ENCODE data around the gene CLECL1. TPM values are rescaled to one million over a fixed set of nuclear protein-coding genes. Genes with fewer than 3 reads are reported as not detected.
A peak's percentile ranks its signal among the peaks of the same experiment; 100 is the strongest.

Gene CLECL1
- total RNA-seq: not detected in 2 replicates
- not detected in 2 replicates for polyA plus RNA-seq
- polyA plus RNA-seq (2011; cell fraction: cytosol; rRNA removed): not detected in 2 replicates
- not detected in 2 replicates for polyA plus RNA-seq (2011; cell fraction: nucleus; rRNA removed)
- polyA plus RNA-seq (2012): not detected in 2 replicates
- not detected in 2 replicates for polyA minus RNA-seq
- not detected for polyA minus RNA-seq (2011; cell fraction: cytosol; rRNA and poly(A)+ RNA removed)
- polyA minus RNA-seq (2011; cell fraction: nucleus; rRNA and poly(A)+ RNA removed): not detected in 2 replicates
- not detected for Bru-seq, nascent RNA
- not detected for BruChase-seq, experiment 1, labeled RNA remaining after a 6-hour chase
- percentile 6 among the genes with signal in this experiment for BruChase-seq, experiment 2, labeled RNA remaining after a 2-hour chase
- long read RNA-seq: 0 reads

DNA sequence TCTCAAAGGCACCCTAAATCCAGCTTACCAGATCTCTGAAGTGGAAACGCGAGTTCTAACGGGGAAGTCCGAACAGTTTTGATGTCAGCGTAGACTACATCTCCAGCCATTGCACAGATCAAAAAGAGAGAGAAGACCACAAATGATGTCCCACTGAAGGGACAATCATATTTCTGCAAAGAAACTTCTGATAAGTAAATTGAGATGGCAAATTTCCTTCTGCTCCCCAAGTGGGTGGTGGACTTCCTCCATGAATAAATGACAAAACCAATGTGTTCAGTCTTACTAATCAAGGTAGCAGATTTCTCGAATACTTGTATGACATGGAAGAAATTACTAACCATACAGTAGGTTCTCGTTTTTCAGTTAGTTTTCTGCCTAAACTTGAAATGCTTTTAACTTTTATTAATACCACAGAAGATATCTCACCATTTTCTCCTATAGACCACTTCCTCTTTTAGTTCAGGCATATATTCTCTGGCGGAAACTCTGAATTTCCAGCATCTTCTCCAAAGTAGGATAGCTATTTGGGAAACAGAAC lies at the start of gene CLECL1:
CLECL1 (minus strand) TSS at position 177 of the 541 bp plus-strand sequence.
- dilution Hi-C loops (cut with MboI; ENCODE audit: extremely low pct_ligation_motif_present, low sequenced_read_pairs) (no loop called here), intact Hi-C loops (cut with micrococcal nuclease) (no loop called here)
- Histone ChIP-seq H3K9ac (replicated peaks; ENCODE audit: extremely low read depth, insufficient read depth, low read length) (no peak within 1 kb of the TSS), H2AFZ (ENCODE audit: low read depth, low read length) (no peak within 1 kb of the TSS), H3K4me3 (replicated peaks in 1 of 3; ENCODE audit: insufficient read depth in 1 of 3, low read depth in 1 of 3, low read length in 3 of 3) (no peak within 1 kb of the TSS), H4K20me1 (replicated peaks; ENCODE audit: control insufficient read depth, extremely low read depth, insufficient read depth, low read length) (no peaks in the 10 kb centered on the region), H3K9me3 (replicated peaks; ENCODE audit: control insufficient read depth, insufficient read depth, low read length) (no peaks in the 10 kb centered on the region), H3K27ac (ENCODE audit: insufficient read depth, low read depth, low read length) (no peak within 1 kb of the TSS), H3K4me2 (ENCODE audit: insufficient read depth, low read length) (no peak within 1 kb of the TSS), H3K36me3 (ENCODE audit: control insufficient read depth in 2 of 2, extremely low read depth in 1 of 2, insufficient read depth in 2 of 2, low read length in 2 of 2) (no peaks in the 10 kb centered on the region), H3K4me1 (ENCODE audit: control insufficient read depth, extremely low read depth, insufficient read depth, low read length) (peaks cover 7% of the 10 kb centered on the region), H3K9me1 (replicated peaks; ENCODE audit: control insufficient read depth, extremely low read depth, insufficient read depth, low read length) (peaks cover 2% of the 10 kb centered on the region), H3K79me2 (ENCODE audit: control insufficient read depth, insufficient read depth, low read length) (no peaks in the 10 kb centered on the region), H3K27me3 (ENCODE audit: control insufficient read depth in 2 of 2, insufficient read depth in 2 of 2, low read length in 2 of 2) (no peaks in the 10 kb centered on the region)
- TF ChIP-seq POLR2A (IDR thresholded peaks at IDR 0.05; ENCODE audit: low read depth, low read length) (no peak), JUN (IDR thresholded peaks at IDR 0.05; ENCODE audit: borderline replicate concordance, insufficient read depth, insufficient read length, low read depth) (no peak), EZH2 (IDR thresholded peaks at IDR 0.05; ENCODE audit: borderline replicate concordance, low read depth, low read length, severe bottlenecking) (no peak), FOS (IDR thresholded peaks at IDR 0.05; ENCODE audit: borderline replicate concordance, insufficient read depth, low read length) (no peak)
- TF ChIP-seq, protein P1, sequence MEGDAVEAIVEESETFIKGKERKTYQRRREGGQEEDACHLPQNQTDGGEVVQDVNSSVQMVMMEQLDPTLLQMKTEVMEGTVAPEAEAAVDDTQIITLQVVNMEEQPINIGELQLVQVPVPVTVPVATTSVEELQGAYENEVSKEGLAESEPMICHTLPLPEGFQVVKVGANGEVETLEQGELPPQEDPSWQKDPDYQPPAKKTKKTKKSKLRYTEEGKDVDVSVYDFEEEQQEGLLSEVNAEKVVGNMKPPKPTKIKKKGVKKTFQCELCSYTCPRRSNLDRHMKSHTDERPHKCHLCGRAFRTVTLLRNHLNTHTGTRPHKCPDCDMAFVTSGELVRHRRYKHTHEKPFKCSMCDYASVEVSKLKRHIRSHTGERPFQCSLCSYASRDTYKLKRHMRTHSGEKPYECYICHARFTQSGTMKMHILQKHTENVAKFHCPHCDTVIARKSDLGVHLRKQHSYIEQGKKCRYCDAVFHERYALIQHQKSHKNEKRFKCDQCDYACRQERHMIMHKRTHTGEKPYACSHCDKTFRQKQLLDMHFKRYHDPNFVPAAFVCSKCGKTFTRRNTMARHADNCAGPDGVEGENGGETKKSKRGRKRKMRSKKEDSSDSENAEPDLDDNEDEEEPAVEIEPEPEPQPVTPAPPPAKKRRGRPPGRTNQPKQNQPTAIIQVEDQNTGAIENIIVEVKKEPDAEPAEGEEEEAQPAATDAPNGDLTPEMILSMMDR (IDR thresholded peaks at IDR 0.05; ENCODE audit: extremely low read depth in 1 of 2, insufficient read depth in 1 of 2, low read depth in 1 of 2, low read length in 2 of 2): no peak
- POLR2A ChIA-PET: no interaction called here
- CTCF ChIA-PET: interaction anchor here (1.8 kb wide), 1 partner anchor 10 kb away, joined by 6 read pairs; no protein-coding TSS in a partner anchor
- no peak for FAIRE-seq
- no peak for DNase-seq (ENCODE audit: low read depth, low spot score)
- BruUV-seq (replicated peaks): no TSS peak
